IMR-90 (cell line): ENCODE results near the gene TEX22. TPM values are rescaled to one million over a fixed set of nuclear protein-coding genes. Genes with fewer than 3 reads are reported as not detected.

Experiments
- ATAC-seq: fragments of 200-7000 bp; cut with Tn5 transposase; 2 replicates; pipeline ENCODE4 v1.9.1; 2020; ENCODE audit warnings: low read depth, mild to moderate bottlenecking, moderate library complexity
- BruUV-seq: library from RNA; stranded (reverse); fragments of 400-500 nt; replicated peaks from 2 replicates; lab custom pipeline; 2021; lab: Mats Ljungman, UMichigan
- CTCF ChIA-PET: fragments of 300-600 bp; formaldehyde crosslinking; extraction: SDS; loops from one replicate; lab custom pipeline; 2021; ENCODE audit warnings: antibody characterized with exemption; lab: Yijun Ruan, JAX
- POLR2A ChIA-PET: fragments of 300-600 bp; sonication (Branson Sonifier 250); formaldehyde crosslinking; loops from one replicate; lab custom pipeline; 2022; ENCODE audit warnings: antibody characterized with exemption; ENCODE audit not compliant: unreplicated experiment; lab: Charles Lee
- DNase-seq: peaks from one replicate; pipeline ENCODE4 v3.0.0; 2013
- H2AFZ ChIP-seq: replicated peaks from 2 replicates; pipeline ENCODE3; 2013; ENCODE audit warnings: low read length, mild to moderate bottlenecking; ENCODE audit not compliant: poor library complexity
- H2AK5ac ChIP-seq: 2 replicates; pipeline ENCODE4 v1.6.1; 2013; ENCODE audit warnings: low read depth, low read length, inconsistent platforms
- H2AK9ac ChIP-seq: replicated peaks from 2 replicates; pipeline ENCODE3; 2013; ENCODE audit warnings: mild to moderate bottlenecking, low read depth, low read length, moderate library complexity; ENCODE audit not compliant: poor library complexity
- H2BK120ac ChIP-seq: 2 replicates; pipeline ENCODE4 v1.6.1; 2013; ENCODE audit warnings: low read depth, low read length, inconsistent platforms
- H2BK15ac ChIP-seq: 3 replicates; pipeline ENCODE4 v1.6.1; 2013; ENCODE audit warnings: low read depth, low read length, inconsistent platforms
- H2BK20ac ChIP-seq: 2 replicates; pipeline ENCODE4 v1.6.1; 2013; ENCODE audit warnings: low read depth, mild to moderate bottlenecking, inconsistent platforms, low read length, moderate library complexity
- H2BK5ac ChIP-seq: 2 replicates; pipeline ENCODE4 v1.6.1; 2013; ENCODE audit warnings: mild to moderate bottlenecking, low read depth, low read length, inconsistent platforms; ENCODE audit not compliant: poor library complexity, severe bottlenecking
- H3K14ac ChIP-seq: replicated peaks from 2 replicates; pipeline ENCODE4 v1.6.1; 2013; ENCODE audit warnings: low read depth, low read length, inconsistent platforms
- H3K18ac ChIP-seq: 2 replicates; pipeline ENCODE4 v1.6.1; 2013; ENCODE audit warnings: low read depth, low read length, control low read depth
- H3K23ac ChIP-seq: 2 replicates; pipeline ENCODE4 v1.6.1; 2013; ENCODE audit warnings: low read depth, low read length, inconsistent platforms
- H3K27ac ChIP-seq: 2 replicates; pipeline ENCODE4 v1.5.1; 2013; ENCODE audit warnings: mild to moderate bottlenecking, control low read depth, low read length; ENCODE audit not compliant: insufficient read depth
- H3K27me3 ChIP-seq: 2 replicates; pipeline ENCODE4 v1.6.1; 2013; ENCODE audit warnings: low read length; ENCODE audit not compliant: control insufficient read depth, insufficient read depth
- H3K36me3 ChIP-seq: 2 replicates; pipeline ENCODE4 v1.6.1; 2013; ENCODE audit warnings: low read length, mixed read lengths; ENCODE audit not compliant: control insufficient read depth, insufficient read depth
- H3K4ac ChIP-seq: 2 replicates; pipeline ENCODE4 v1.6.1; 2013; ENCODE audit warnings: low read depth, low read length, inconsistent platforms
- H3K4me1 ChIP-seq: 2 replicates; pipeline ENCODE4 v1.6.1; 2013; ENCODE audit warnings: low read length, mixed read lengths; ENCODE audit not compliant: control insufficient read depth, insufficient read depth
- H3K4me2 ChIP-seq: 2 replicates; pipeline ENCODE4 v1.6.1; 2013; ENCODE audit warnings: low read depth, mild to moderate bottlenecking, control low read depth, low read length, moderate library complexity
- H3K4me3 ChIP-seq: 2 replicates; pipeline ENCODE4 v1.5.1; 2013; ENCODE audit warnings: low read depth, mild to moderate bottlenecking, control low read depth, low read length, moderate library complexity; ENCODE audit not compliant: insufficient read depth
- H3K56ac ChIP-seq: 2 replicates; pipeline ENCODE4 v1.6.1; 2013; ENCODE audit warnings: low read length, inconsistent platforms; ENCODE audit not compliant: insufficient read depth; ENCODE audit errors: extremely low read depth
- H3K79me1 ChIP-seq, 2 experiments: 2 replicates each; pipeline ENCODE4 v1.6.1; 2013; ENCODE audit warnings: low read length in 2 of 2, inconsistent platforms in 1 of 2, low read depth in 1 of 2
- H3K9ac ChIP-seq: 2 replicates; pipeline ENCODE4 v1.6.1; 2013; ENCODE audit warnings: low read depth, low read length, control low read depth
- H3K9me1 ChIP-seq: 2 replicates; pipeline ENCODE4 v1.6.1; 2013; ENCODE audit warnings: low read length, inconsistent platforms; ENCODE audit not compliant: insufficient read depth
- H3K9me3 ChIP-seq: 2 replicates; pipeline ENCODE4 v1.6.1; 2013; ENCODE audit warnings: low read length; ENCODE audit not compliant: control insufficient read depth, insufficient read depth
- H4K20me1 ChIP-seq: 2 replicates; pipeline ENCODE4 v1.6.1; 2013; ENCODE audit warnings: low read length, inconsistent platforms; ENCODE audit not compliant: insufficient read depth
- H4K5ac ChIP-seq: 2 replicates; pipeline ENCODE4 v1.6.1; 2013; ENCODE audit warnings: mild to moderate bottlenecking, low read depth, low read length, control low read depth
- H4K8ac ChIP-seq, 2 experiments: 2 replicates each; pipeline ENCODE4 v1.6.1; 2013; ENCODE audit warnings: low read depth in 2 of 2, low read length in 2 of 2, control low read depth in 1 of 2, inconsistent platforms in 1 of 2
- H4K91ac ChIP-seq: 2 replicates; pipeline ENCODE4 v1.6.1; 2013; ENCODE audit warnings: low read depth, low read length, inconsistent platforms; ENCODE audit not compliant: insufficient read depth
- BHLHE40 ChIP-seq: fragments of 150-350 bp; IDR thresholded peaks from 2 replicates; pipeline ENCODE4 v1.6.1; 2016; ENCODE audit warnings: mild to moderate bottlenecking, low read depth, low read length
- ELK1 ChIP-seq: fragments of 150-350 bp; IDR thresholded peaks from 2 replicates; pipeline ENCODE4 v1.6.1; 2016; ENCODE audit warnings: low read depth, mild to moderate bottlenecking, low read length, moderate library complexity, borderline replicate concordance
- POLR2A ChIP-seq: IDR thresholded peaks from 2 replicates; pipeline ENCODE4 v1.6.1; 2012; ENCODE audit warnings: mild to moderate bottlenecking, low read depth, low read length
- RCOR1 ChIP-seq: IDR thresholded peaks from 2 replicates; pipeline ENCODE4 v1.6.1; 2012; ENCODE audit warnings: mild to moderate bottlenecking, low read length, improper control_type of control experiment; ENCODE audit not compliant: insufficient replicate concordance
- SMC3 ChIP-seq: fragments of 150-350 bp; IDR thresholded peaks from 2 replicates; pipeline ENCODE4 v1.6.1; 2016; ENCODE audit warnings: low read depth, mild to moderate bottlenecking, antibody characterized with exemption, low read length, moderate library complexity
- WGBS, 2 experiments: methylation state at CpG; one replicate each; pipeline versions ENCODE4 v1.1.5 to v1.1.7; 2013; ENCODE audit warnings: missing lambda C conversion rate in 2 of 2; ENCODE audit not compliant: insufficient read length in 1 of 2; ENCODE audit errors: extremely low coverage in 2 of 2; 5-methylcytosine and 5-hydroxymethylcytosine counted together
- dilution Hi-C: fragments of 300-500 bp; cut with HindIII; formaldehyde crosslinking; loops from one replicate; pipeline ENCODE4 v1.14.3; 2018; ENCODE audit warnings: low sequenced_read_pairs; ENCODE audit not compliant: unreplicated experiment
- in situ Hi-C: fragments of 300-500 bp; cut with MboI; formaldehyde crosslinking; loops from 3 replicates; pipeline ENCODE4 v1.14.3; 2019; ENCODE audit warnings: low sequenced_read_pairs, inconsistent platforms, mixed read lengths
- intact Hi-C: fragments of 100-400 bp; cut with micrococcal nuclease; formaldehyde crosslinking; loops from 2 replicates; pipeline ENCODE4 v1.10.0; 2022
- polyA plus RNA-seq, 3 experiments: library from polyadenylated mRNA; depleted of rRNA; stranded (reverse); fragments of >200 nt; gene quantifications; 2 replicates each; pipeline ENCODE4 v1.2.3, GENCODE V29; 2012; ENCODE audit warnings: low replicate concordance in 1 of 3
- total RNA-seq: library from RNA; depleted of rRNA; stranded (reverse); fragments of >200 nt; gene quantifications from 2 replicates; pipeline ENCODE4 v1.2.3, GENCODE V29; 2012

Gene TEX22
- total and polyA plus RNA-seq, 2 of the 4 experiments (the other 2 are of a cell fraction): 0.10 to 0.18 TPM

- intact Hi-C loops (no loop called here), in situ Hi-C loops (no loop called here), dilution Hi-C loops (no loop called here)
- H2AK5ac ChIP-seq: no peak overlapping the region
- peak overlapping the region; percentile 24 for H3K4me3 ChIP-seq
- ChIA-PET CTCF (no interaction called here), POLR2A (no interaction called here)
- H4K91ac ChIP-seq: no peak overlapping the region
- H3K27ac ChIP-seq: no peak overlapping the region
- H2AK9ac ChIP-seq: peak overlapping the region; percentile 50
- TF ChIP-seq SMC3 (no peak), RCOR1 (no peak), POLR2A (no peak), BHLHE40 (0 out of 2 replicates have a peak, but pooled peaks have one; percentile 22), ELK1 (no peak)
- BruUV-seq: no TSS peak
- H3K4ac ChIP-seq: no peak overlapping the region
- H3K9me3 ChIP-seq: no peaks in the 10 kb centered on the region
- H2BK5ac ChIP-seq: no peak overlapping the region
- no peak overlapping the region for H3K56ac ChIP-seq
- H4K5ac ChIP-seq: no peak overlapping the region
- peaks cover 2% of the 10 kb centered on the region; the same call in 1 of the 2 replicates for H3K4me1 ChIP-seq
- DNase-seq (peak; percentile 72), ATAC-seq (peak; percentile 94)
- H4K8ac ChIP-seq: no peak overlapping the region
- H3K14ac ChIP-seq: no peak overlapping the region
- peak overlapping the region; percentile 77 for H2AFZ ChIP-seq
- H3K9ac ChIP-seq: no peak overlapping the region
- H3K18ac ChIP-seq: no peak overlapping the region
- no peak overlapping the region for H2BK120ac ChIP-seq
- no peak overlapping the region for H3K23ac ChIP-seq
- no CpG with 5 or more reads among the region's 58 CpGs for WGBS, 2 experiments
- peaks cover 3% of the 10 kb centered on the region for H3K9me1 ChIP-seq
- peak overlapping the region; percentile 66 for H3K4me2 ChIP-seq
- H2BK15ac ChIP-seq: no peak overlapping the region
- no peak overlapping the region for H2BK20ac ChIP-seq
- H3K36me3 ChIP-seq: peaks cover 17% of the 10 kb centered on the region
- no peaks in the 10 kb centered on the region; a peak in 1 of 4 replicates for H3K79me1 ChIP-seq
- H3K27me3 ChIP-seq: no peaks in the 10 kb centered on the region
- H4K20me1 ChIP-seq: peaks cover 4% of the 10 kb centered on the region
Observed at GRCh38 chr14:105363847-105364708, 34.3 kb upstream of the TEX22 start.
